WTC11 (cell line): ENCODE results near the gene IP6K3. TPM values are rescaled to one million over a fixed set of nuclear protein-coding genes. Genes with fewer than 3 reads are reported as not detected.

Experiments used
- ATAC-seq: fragments of 200-7000 bp; cut with Tn5 transposase; 2 replicates; pipeline ENCODE4 v1.10.0; 2021; ENCODE audit warnings: mild to moderate bottlenecking, moderate library complexity
- CTCF ChIA-PET: fragments of 300-600 bp; sonication (Branson Sonifier 250); formaldehyde crosslinking; loops from one replicate; lab custom pipeline; 2021; ENCODE audit warnings: antibody characterized with exemption; lab: Charles Lee
- POLR2A ChIA-PET: fragments of 350-600 bp; sonication (Branson Sonifier 250); formaldehyde crosslinking; loops from one replicate; lab custom pipeline; 2021; ENCODE audit warnings: antibody characterized with exemption; lab: Charles Lee
- DNase-seq: peaks from one replicate; pipeline ENCODE4 v3.0.0; 2021; ENCODE audit warnings: low spot score
- H3K27ac Mint-ChIP-seq: 2 replicates; pipeline ENCODE4 v1.8.0; 2021; ENCODE audit warnings: mixed read lengths
- H3K27me3 Mint-ChIP-seq: 2 replicates; pipeline ENCODE4 v1.8.0; 2021; ENCODE audit warnings: low read depth, mild to moderate bottlenecking, moderate library complexity, mixed read lengths
- H3K36me3 Mint-ChIP-seq: 2 replicates; pipeline ENCODE4 v1.8.0; 2021; ENCODE audit warnings: mixed read lengths
- H3K4me1 Mint-ChIP-seq: 2 replicates; pipeline ENCODE4 v1.8.0; 2022; ENCODE audit warnings: mixed read lengths
- H3K4me3 Mint-ChIP-seq: 2 replicates; pipeline ENCODE4 v1.8.0; 2021; ENCODE audit warnings: mild to moderate bottlenecking, moderate library complexity, mixed read lengths
- H3K9me3 Mint-ChIP-seq: 2 replicates; pipeline ENCODE4 v1.8.0; 2021; ENCODE audit warnings: mixed read lengths
- ELF4 ChIP-seq: sonication (generic); formaldehyde crosslinking; IDR thresholded peaks from 2 replicates; pipeline ENCODE4 v1.8.1; 2022; ENCODE audit warnings: low read depth, mild to moderate bottlenecking, moderate library complexity, missing genetic modification reagents
- EMX1 ChIP-seq: fragments of 250-450 bp; sonication (Bioruptor Pico); IDR thresholded peaks from 2 replicates; pipeline ENCODE4 v1.8.0; 2021; ENCODE audit warnings: mild to moderate bottlenecking
- ESRRA ChIP-seq: sonication (generic); formaldehyde crosslinking; IDR thresholded peaks from 2 replicates; pipeline ENCODE4 v1.8.1; 2022; ENCODE audit warnings: mild to moderate bottlenecking, missing genetic modification reagents, borderline replicate concordance
- GABPB1 ChIP-seq: sonication (generic); formaldehyde crosslinking; IDR thresholded peaks from 2 replicates; pipeline ENCODE4 v1.8.1; 2023; ENCODE audit warnings: mild to moderate bottlenecking, missing genetic modification reagents
- HMGA2 ChIP-seq: fragments of 250-450 bp; sonication (Bioruptor Pico); IDR thresholded peaks from 2 replicates; pipeline ENCODE4 v1.4.0; 2021; ENCODE audit warnings: mild to moderate bottlenecking, moderate library complexity
- OVOL2 ChIP-seq: fragments of 250-450 bp; sonication (Bioruptor Pico); IDR thresholded peaks from 2 replicates; pipeline ENCODE4 v1.9.0; 2021; ENCODE audit warnings: mild to moderate bottlenecking, borderline replicate concordance
- RELA ChIP-seq: sonication (generic); formaldehyde crosslinking; IDR thresholded peaks from 2 replicates; pipeline ENCODE4 v1.8.1; 2022; ENCODE audit warnings: missing genetic modification reagents, mild to moderate bottlenecking, borderline replicate concordance
- TP53 ChIP-seq: sonication (generic); formaldehyde crosslinking; IDR thresholded peaks from 2 replicates; pipeline ENCODE4 v1.8.1; 2023; ENCODE audit warnings: mild to moderate bottlenecking, missing genetic modification reagents
- ZBTB21 ChIP-seq: sonication (generic); formaldehyde crosslinking; IDR thresholded peaks from 2 replicates; pipeline ENCODE4 v1.8.1; 2023; ENCODE audit warnings: mild to moderate bottlenecking, missing genetic modification reagents, borderline replicate concordance
- ZNF416 ChIP-seq: fragments of 250-450 bp; sonication (Bioruptor Pico); IDR thresholded peaks from 2 replicates; pipeline ENCODE4 v1.9.0; 2021; ENCODE audit warnings: mild to moderate bottlenecking, inconsistent platforms
- total RNA-seq: library from RNA; stranded (reverse); gene quantifications from 3 replicates; pipeline ENCODE4 v1.2.3, GENCODE V29; 2021
- TF ChIP-seq, protein P1 (sequence below): fragments of 200-600 bp; IDR thresholded peaks from 2 replicates; pipeline ENCODE4 v1.8.0; 2022; ENCODE audit warnings: antibody characterized with exemption
- TF ChIP-seq, protein P2 (sequence below): sonication (generic); formaldehyde crosslinking; IDR thresholded peaks from 2 replicates; pipeline ENCODE4 v1.8.1; 2023; ENCODE audit warnings: mild to moderate bottlenecking, missing genetic modification reagents, moderate library complexity
- TF ChIP-seq, protein P3 (sequence below): sonication (generic); formaldehyde crosslinking; IDR thresholded peaks from 2 replicates; pipeline ENCODE4 v1.8.1; 2023; ENCODE audit warnings: mild to moderate bottlenecking, missing genetic modification reagents
- TF ChIP-seq, protein P4 (sequence below): sonication (generic); formaldehyde crosslinking; IDR thresholded peaks from 2 replicates; pipeline ENCODE4 v1.8.0; 2022; ENCODE audit warnings: mild to moderate bottlenecking, missing genetic modification reagents
- TF ChIP-seq, protein P5 (sequence below): sonication (generic); formaldehyde crosslinking; IDR thresholded peaks from 2 replicates; pipeline ENCODE4 v1.8.1; 2022; ENCODE audit warnings: low read depth, mild to moderate bottlenecking, moderate library complexity, missing genetic modification reagents, borderline replicate concordance

Gene IP6K3
- total RNA-seq, 1 experiment from 2014 or later: 1.1 TPM

DNA sequence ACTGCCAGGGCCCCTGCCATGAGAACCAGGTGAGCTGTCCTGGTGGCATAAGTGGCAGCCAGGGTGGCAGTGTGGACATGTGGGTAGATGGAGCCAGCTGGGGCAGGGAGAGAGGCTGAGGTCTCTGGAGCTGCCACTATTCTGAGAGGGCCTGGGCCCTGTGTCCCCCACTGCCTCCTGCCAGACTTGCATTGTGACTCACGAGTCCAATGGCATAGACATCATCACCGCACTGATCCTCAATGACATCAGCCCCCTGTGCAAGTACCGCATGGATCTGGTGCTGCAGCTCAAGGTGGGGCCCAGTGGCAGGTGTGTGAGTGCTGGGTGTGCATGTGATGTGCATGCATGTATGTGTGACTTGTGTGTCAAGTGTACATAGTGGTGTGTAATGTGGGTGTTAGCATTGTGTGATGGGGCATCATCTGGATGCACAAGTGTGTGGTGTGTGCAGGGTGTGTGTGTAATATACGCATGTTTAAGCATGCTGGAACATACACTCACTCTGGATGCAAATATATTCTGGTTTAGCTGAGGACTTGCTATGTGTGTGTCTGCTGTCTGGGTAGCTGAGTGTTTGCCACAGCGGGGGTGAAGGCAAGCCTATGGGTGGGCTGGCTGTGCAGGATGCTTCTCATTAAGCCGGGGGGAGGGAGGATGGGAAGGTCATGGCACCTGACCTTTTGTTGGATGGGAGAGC lies 60.3 kb downstream of the IP6K3 start (continued):
- TF ChIP-seq TP53 (CRISPR knock-in tag) (no peak), GABPB1 (no peak), RELA (no peak), HMGA2 (no peak), EMX1 (no peak), ELF4 (CRISPR knock-in tag) (no peak), OVOL2 (CRISPR knock-in tag) (no peak)
- TF ChIP-seq, protein P1, sequence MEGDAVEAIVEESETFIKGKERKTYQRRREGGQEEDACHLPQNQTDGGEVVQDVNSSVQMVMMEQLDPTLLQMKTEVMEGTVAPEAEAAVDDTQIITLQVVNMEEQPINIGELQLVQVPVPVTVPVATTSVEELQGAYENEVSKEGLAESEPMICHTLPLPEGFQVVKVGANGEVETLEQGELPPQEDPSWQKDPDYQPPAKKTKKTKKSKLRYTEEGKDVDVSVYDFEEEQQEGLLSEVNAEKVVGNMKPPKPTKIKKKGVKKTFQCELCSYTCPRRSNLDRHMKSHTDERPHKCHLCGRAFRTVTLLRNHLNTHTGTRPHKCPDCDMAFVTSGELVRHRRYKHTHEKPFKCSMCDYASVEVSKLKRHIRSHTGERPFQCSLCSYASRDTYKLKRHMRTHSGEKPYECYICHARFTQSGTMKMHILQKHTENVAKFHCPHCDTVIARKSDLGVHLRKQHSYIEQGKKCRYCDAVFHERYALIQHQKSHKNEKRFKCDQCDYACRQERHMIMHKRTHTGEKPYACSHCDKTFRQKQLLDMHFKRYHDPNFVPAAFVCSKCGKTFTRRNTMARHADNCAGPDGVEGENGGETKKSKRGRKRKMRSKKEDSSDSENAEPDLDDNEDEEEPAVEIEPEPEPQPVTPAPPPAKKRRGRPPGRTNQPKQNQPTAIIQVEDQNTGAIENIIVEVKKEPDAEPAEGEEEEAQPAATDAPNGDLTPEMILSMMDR: no peak
- TF ChIP-seq, protein P2, sequence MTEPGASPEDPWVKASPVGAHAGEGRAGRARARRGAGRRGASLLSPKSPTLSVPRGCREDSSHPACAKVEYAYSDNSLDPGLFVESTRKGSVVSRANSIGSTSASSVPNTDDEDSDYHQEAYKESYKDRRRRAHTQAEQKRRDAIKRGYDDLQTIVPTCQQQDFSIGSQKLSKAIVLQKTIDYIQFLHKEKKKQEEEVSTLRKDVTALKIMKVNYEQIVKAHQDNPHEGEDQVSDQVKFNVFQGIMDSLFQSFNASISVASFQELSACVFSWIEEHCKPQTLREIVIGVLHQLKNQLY (CRISPR knock-in tag): no peak
- TF ChIP-seq, protein P3, sequence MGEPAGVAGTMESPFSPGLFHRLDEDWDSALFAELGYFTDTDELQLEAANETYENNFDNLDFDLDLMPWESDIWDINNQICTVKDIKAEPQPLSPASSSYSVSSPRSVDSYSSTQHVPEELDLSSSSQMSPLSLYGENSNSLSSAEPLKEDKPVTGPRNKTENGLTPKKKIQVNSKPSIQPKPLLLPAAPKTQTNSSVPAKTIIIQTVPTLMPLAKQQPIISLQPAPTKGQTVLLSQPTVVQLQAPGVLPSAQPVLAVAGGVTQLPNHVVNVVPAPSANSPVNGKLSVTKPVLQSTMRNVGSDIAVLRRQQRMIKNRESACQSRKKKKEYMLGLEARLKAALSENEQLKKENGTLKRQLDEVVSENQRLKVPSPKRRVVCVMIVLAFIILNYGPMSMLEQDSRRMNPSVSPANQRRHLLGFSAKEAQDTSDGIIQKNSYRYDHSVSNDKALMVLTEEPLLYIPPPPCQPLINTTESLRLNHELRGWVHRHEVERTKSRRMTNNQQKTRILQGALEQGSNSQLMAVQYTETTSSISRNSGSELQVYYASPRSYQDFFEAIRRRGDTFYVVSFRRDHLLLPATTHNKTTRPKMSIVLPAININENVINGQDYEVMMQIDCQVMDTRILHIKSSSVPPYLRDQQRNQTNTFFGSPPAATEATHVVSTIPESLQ (CRISPR knock-in tag): no peak
- TF ChIP-seq, protein P4, sequence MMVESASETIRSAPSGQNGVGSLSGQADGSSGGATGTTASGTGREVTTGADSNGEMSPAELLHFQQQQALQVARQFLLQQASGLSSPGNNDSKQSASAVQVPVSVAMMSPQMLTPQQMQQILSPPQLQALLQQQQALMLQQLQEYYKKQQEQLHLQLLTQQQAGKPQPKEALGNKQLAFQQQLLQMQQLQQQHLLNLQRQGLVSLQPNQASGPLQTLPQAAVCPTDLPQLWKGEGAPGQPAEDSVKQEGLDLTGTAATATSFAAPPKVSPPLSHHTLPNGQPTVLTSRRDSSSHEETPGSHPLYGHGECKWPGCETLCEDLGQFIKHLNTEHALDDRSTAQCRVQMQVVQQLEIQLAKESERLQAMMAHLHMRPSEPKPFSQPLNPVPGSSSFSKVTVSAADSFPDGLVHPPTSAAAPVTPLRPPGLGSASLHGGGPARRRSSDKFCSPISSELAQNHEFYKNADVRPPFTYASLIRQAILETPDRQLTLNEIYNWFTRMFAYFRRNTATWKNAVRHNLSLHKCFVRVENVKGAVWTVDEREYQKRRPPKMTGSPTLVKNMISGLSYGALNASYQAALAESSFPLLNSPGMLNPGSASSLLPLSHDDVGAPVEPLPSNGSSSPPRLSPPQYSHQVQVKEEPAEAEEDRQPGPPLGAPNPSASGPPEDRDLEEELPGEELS (CRISPR knock-in tag): no peak
- TF ChIP-seq, all 79 proteins: peak for 0

DNA sequence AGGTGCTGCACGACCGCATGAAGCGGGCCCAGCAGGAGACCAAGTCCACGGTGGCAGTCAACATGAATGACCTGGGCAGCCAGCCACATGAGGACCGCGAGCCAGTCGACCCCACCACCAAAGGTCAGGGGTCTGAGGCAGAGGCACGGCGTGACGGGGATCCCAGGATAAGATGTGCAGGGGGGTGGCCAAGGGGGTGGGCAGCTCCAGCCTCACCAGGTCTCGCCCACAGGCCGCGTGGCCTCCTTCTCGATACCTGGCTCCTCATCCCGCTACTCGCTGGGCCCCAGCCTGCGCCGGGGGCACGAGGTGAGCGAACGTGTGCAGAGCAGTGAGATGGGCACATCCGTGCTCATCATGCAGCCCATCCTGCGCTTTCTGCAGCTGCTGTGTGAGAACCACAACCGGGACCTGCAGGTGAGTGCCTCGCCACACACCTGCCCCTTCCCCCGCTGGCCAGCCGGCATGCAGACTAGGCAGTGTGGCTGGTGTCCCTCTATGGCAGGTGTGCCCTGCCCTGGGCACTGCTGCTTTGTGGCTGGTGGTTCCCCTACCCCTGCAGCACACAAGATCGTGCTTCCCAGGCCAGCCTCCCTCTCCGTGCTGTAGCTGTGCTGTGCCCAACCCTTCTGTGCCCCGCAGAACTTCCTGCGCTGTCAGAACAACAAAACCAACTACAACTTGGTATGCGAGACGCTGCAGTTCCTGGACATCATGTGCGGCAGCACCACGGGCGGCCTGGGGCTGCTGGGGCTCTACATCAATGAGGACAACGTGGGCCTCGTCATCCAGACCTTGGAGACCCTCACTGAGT lies 61.1 kb downstream of the IP6K3 start:
- H3K9me3 Mint-ChIP-seq: no peaks in the 10 kb centered on the region
- no peak for DNase-seq
- no peaks in the 10 kb centered on the region for H3K27me3 Mint-ChIP-seq
- ChIA-PET POLR2A (no interaction called here), CTCF (no interaction called here)
- H3K4me1 Mint-ChIP-seq: no peaks in the 10 kb centered on the region
- TF ChIP-seq ZNF416 (CRISPR knock-in tag): no peak
- no peak for TF ChIP-seq ESRRA (CRISPR knock-in tag)
- TF ChIP-seq ZBTB21 (CRISPR knock-in tag): no peak
- TF ChIP-seq, protein P5, sequence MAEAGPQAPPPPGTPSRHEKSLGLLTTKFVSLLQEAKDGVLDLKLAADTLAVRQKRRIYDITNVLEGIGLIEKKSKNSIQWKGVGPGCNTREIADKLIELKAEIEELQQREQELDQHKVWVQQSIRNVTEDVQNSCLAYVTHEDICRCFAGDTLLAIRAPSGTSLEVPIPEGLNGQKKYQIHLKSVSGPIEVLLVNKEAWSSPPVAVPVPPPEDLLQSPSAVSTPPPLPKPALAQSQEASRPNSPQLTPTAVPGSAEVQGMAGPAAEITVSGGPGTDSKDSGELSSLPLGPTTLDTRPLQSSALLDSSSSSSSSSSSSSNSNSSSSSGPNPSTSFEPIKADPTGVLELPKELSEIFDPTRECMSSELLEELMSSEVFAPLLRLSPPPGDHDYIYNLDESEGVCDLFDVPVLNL (CRISPR knock-in tag): no peak
- no peak overlapping the region for H3K27ac Mint-ChIP-seq
- H3K36me3 Mint-ChIP-seq: peaks cover 55% of the 10 kb centered on the region
- ATAC-seq: no peak
- H3K4me3 Mint-ChIP-seq: no peak overlapping the region
